ENCODE data around the gene C2orf15.
"Not testable (repeated sequence)": the region's sequence is repeated elsewhere in the genome, so short reads cannot be mapped to it uniquely, and the experiment has no call there.

C2orf15 gene

DNA sequence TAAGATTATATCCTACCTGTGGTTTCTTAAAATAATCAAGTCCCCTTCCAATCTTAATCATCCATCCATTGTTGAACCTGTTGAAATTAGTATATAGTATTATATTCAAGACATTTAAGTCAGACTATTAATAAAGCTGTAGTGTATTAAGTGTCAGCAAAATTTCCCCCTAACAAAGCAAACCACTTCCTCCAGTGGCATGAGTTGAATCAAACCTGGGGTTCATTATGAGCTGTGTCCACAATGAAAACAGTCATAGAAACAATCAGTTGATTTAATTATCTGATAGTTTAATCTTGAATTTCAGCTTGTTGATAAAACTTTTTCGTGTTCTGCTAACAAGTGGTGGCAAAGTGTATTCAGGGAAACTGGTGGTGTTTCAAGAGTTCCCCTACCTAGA is 28.0 kb downstream of the C2orf15 start:
- no peak for DNase-seq

- no peak for DNase-seq
Measured at GRCh38 chr2:99171377-99172140, 30.1 kb downstream of the C2orf15 start.

GRCh38 chr2:99180755-99181623 is 39.5 kb downstream of the C2orf15 start, which contains the start of the genes MITD1 and MRPL30:
Gene MITD1, minus strand, starts transcription at chr2:99181058. Its CDS starts 77 bp downstream, at chr2:99180981.
Gene MRPL30, plus strand, starts transcription at chr2:99181184. Its CDS starts 5,020 bp downstream, at chr2:99186204.
- peak; percentile 95 for DNase-seq

GRCh38 chr2:99181624-99182000 is 40.1 kb downstream of the C2orf15 start:
- peak; percentile 19 for DNase-seq

- no peak for DNase-seq
Measured at GRCh38 chr2:99183025-99183424, 41.5 kb downstream of the C2orf15 start.

GRCh38 chr2:99184811-99185210 is 43.3 kb downstream of the C2orf15 start:
- no peak for DNase-seq

- no peak for DNase-seq
Measured at GRCh38 chr2:99187011-99187410, 45.5 kb downstream of the C2orf15 start.

- no peak for DNase-seq
Measured at GRCh38 chr2:99188357-99188756, 46.9 kb downstream of the C2orf15 start.

DNA sequence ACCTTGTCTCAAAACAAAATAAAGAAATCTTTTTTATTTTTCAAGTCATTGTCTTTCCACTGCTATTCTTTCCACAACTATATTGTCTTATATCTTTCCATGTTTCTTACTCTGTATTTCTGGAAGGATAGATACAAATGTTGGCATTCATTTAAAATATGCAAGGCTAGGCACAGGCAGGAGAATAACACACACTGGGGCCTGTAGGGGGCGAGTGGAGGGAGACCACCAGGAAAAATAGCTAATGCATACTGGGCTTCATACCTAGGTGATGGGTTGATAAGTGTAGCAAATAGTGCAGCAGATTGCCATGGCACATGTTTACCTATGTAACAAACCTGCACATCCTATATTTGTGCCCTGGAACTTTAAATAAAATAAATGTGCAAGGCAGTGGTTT is 49.0 kb downstream of the C2orf15 start:
- DNase-seq = no peak

DNA sequence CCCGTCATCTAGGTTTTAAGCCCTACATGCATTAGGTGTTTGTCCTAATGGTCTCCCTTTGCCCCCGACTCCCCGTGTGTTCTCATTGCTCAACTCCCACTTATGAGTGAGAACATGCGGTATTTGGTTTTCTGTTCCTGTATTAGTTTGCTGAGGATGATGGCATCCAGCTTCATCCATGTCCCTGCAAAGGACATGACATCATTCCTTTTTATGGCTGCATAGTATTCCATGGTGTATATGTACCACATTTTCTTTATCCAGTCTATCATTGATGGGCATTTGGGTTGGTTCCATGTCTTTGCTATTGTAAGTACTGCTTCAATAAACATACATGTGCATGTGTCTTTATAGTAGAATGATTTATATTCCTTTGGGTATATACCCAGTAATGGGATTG is 50.9 kb downstream of the C2orf15 start:
- not testable (repeated sequence) for DNase-seq

- no peak for DNase-seq
Measured at GRCh38 chr2:99198103-99198841, 56.8 kb downstream of the C2orf15 start.

GRCh38 chr2:99200076-99200800 is 58.7 kb downstream of the C2orf15 start:
- no peak for DNase-seq
